HCT116 (cell line): ENCODE measurements around the gene HNRNPK. TPM values are rescaled to one million over a fixed set of nuclear protein-coding genes. Genes with fewer than 3 reads are reported as not detected.
A peak's percentile ranks its signal among the peaks of the same experiment; 100 is the strongest.

Experiments used
- ATAC-seq: fragments of 200-7000 bp; cut with Tn5 transposase; 2 replicates; pipeline ENCODE4 v1.9.1; 2020; ENCODE audit warnings: mild to moderate bottlenecking, moderate library complexity
- BruUV-seq: library from RNA; stranded (reverse); fragments of 400-500 nt; replicated peaks from 2 replicates; lab custom pipeline; 2021; lab: Mats Ljungman, UMichigan
- CTCF ChIA-PET: fragments of 300-600 bp; sonication (Branson Sonifier 250); formaldehyde crosslinking; loops from one replicate; lab custom pipeline; 2021; ENCODE audit warnings: antibody characterized with exemption; lab: Charles Lee
- POLR2A ChIA-PET: fragments of 300-600, 350-600 bp; sonication (Branson Sonifier 250); formaldehyde crosslinking; loops from one replicate; lab custom pipeline; 2021; ENCODE audit warnings: antibody characterized with exemption; lab: Charles Lee
- RAD21 ChIA-PET, 2 experiments: fragments of 300-600 bp; sonication (Branson Sonifier 250); formaldehyde crosslinking; loops; one replicate each; lab custom pipeline; 2023; ENCODE audit warnings: low total read pairs in 2 of 2; ENCODE audit not compliant: uncharacterized antibody in 2 of 2, unreplicated experiment in 2 of 2, low non-redundant PET in 1 of 2; lab: Charles Lee
- DNase-seq: peaks from one replicate; pipeline ENCODE4 v3.0.0-alpha.2; 2010; ENCODE audit warnings: low read depth, low spot score
- H2AFZ ChIP-seq: fragments of 200-600 bp; shearing (Covaris generic), sonication (generic); 2 replicates; pipeline ENCODE4 v1.6.1; 2017; ENCODE audit warnings: low read depth, mixed run types, mixed read lengths, antibody characterized with exemption, low read length; ENCODE audit not compliant: poor library complexity, severe bottlenecking
- H3K27ac ChIP-seq: 2 replicates; pipeline ENCODE4 v1.5.1; 2012; ENCODE audit warnings: low read depth, low read length
- H3K27me3 ChIP-seq: fragments of 200-600 bp; sonication (generic); 2 replicates; pipeline ENCODE4 v1.6.1; 2016; ENCODE audit warnings: mixed run types, low read length, mixed read lengths; ENCODE audit not compliant: insufficient read depth
- H3K36me3 ChIP-seq, 2 experiments: fragments of 200-500 bp in 1 of 2; fragments of 200-600 bp in 1 of 2; sonication (Bioruptor generic) in 1 of 2; sonication (generic) in 1 of 2; 2 replicates each; pipeline versions ENCODE4 v1.5.1 to v1.6.1; 2014 to 2016; ENCODE audit warnings: low read length in 2 of 2, inconsistent platforms in 1 of 2, mixed read lengths in 1 of 2, mixed run types in 1 of 2; ENCODE audit not compliant: insufficient read depth in 2 of 2, control insufficient read depth in 1 of 2
- H3K4me1 ChIP-seq, 2 experiments: fragments of 200-600 bp in 1 of 2; sonication (generic) in 1 of 2; 2 replicates each; pipeline versions ENCODE4 v1.5.1 to v1.6.1; 2012 to 2017; ENCODE audit warnings: low read length in 2 of 2, inconsistent platforms in 1 of 2, mild to moderate bottlenecking in 1 of 2, mixed read lengths in 1 of 2, mixed run types in 1 of 2, moderate library complexity in 1 of 2; ENCODE audit not compliant: insufficient read depth in 2 of 2, control insufficient read depth in 1 of 2
- H3K4me2 ChIP-seq: fragments of 200-600 bp; sonication (generic); 2 replicates; pipeline ENCODE4 v1.6.1; 2017; ENCODE audit warnings: mixed run types, low read length, mixed read lengths
- H3K4me3 ChIP-seq, 2 experiments: fragments of 200-600 bp in 1 of 2; sonication (generic) in 1 of 2; replicated peaks in 1 of 2; 2 replicates each; pipeline ENCODE4 v1.5.1; 2011 to 2016; ENCODE audit warnings: low read length in 2 of 2, control low read depth in 1 of 2, low read depth in 1 of 2, mild to moderate bottlenecking in 1 of 2, mixed read lengths in 1 of 2, mixed run types in 1 of 2
- H3K79me2 ChIP-seq: fragments of 200-600 bp; sonication (generic); 2 replicates; pipeline ENCODE4 v1.6.1; 2017; ENCODE audit warnings: mild to moderate bottlenecking, mixed run types, low read length, moderate library complexity, mixed read lengths; ENCODE audit not compliant: insufficient read depth
- H3K9ac ChIP-seq: fragments of 200-600 bp; sonication (generic); 2 replicates; pipeline ENCODE4 v1.6.1; 2016; ENCODE audit warnings: low read length, mixed read lengths
- H3K9me2 ChIP-seq: fragments of 200-600 bp; sonication (generic), shearing (Covaris generic); 2 replicates; pipeline ENCODE4 v1.6.1; 2017; ENCODE audit warnings: mixed run types, mild to moderate bottlenecking, moderate library complexity; ENCODE audit not compliant: insufficient read depth
- H3K9me3 ChIP-seq, 2 experiments: fragments of 200-500 bp in 1 of 2; fragments of 200-600 bp in 1 of 2; sonication (Bioruptor generic) in 1 of 2; sonication (generic) in 1 of 2; 2 replicates each; pipeline ENCODE4 v1.6.1; 2014 to 2017; ENCODE audit warnings: low read length in 2 of 2, mixed read lengths in 2 of 2, inconsistent platforms in 1 of 2, low read depth in 1 of 2, mild to moderate bottlenecking in 1 of 2, mixed run types in 1 of 2, moderate library complexity in 1 of 2; ENCODE audit not compliant: control insufficient read depth in 1 of 2, insufficient read depth in 1 of 2
- H4K20me1 ChIP-seq: fragments of 200-600 bp; sonication (generic), shearing (Covaris generic); 2 replicates; pipeline ENCODE4 v1.6.1; 2017; ENCODE audit warnings: mixed run types, mild to moderate bottlenecking, moderate library complexity; ENCODE audit not compliant: insufficient read depth
- EGR1 ChIP-seq: IDR thresholded peaks from 2 replicates; pipeline ENCODE4 v1.6.1; 2012; ENCODE audit warnings: low read depth
- POLR2AphosphoS5 ChIP-seq: IDR thresholded peaks from 2 replicates; pipeline ENCODE4 v1.6.1; 2011; ENCODE audit warnings: mild to moderate bottlenecking, low read depth, low read length, moderate library complexity
- SP1 ChIP-seq: IDR thresholded peaks from 2 replicates; pipeline ENCODE4 v1.6.1; 2012; ENCODE audit warnings: low read depth
- YY1 ChIP-seq: IDR thresholded peaks from 2 replicates; pipeline ENCODE4 v1.6.1; 2011; ENCODE audit warnings: low read length, low read depth, moderate library complexity, mild to moderate bottlenecking; ENCODE audit not compliant: insufficient replicate concordance; ENCODE audit errors: extremely low read depth
- ZFX ChIP-seq: fragments of 450-650 bp; IDR thresholded peaks from 2 replicates; pipeline ENCODE4 v1.6.1; 2017
- ZNF274 ChIP-seq: fragments of 200-500 bp; sonication (Bioruptor generic); IDR thresholded peaks from 2 replicates; pipeline ENCODE4 v1.6.1; 2014; ENCODE audit warnings: mild to moderate bottlenecking, low read depth, low read length, inconsistent platforms
- intact Hi-C: fragments of 100-400 bp; cut with micrococcal nuclease; formaldehyde crosslinking; loops from 2 replicates; pipeline ENCODE4 v1.10.0; 2022
- total RNA-seq: library from RNA; stranded (reverse); gene quantifications from one replicate; pipeline ENCODE4 v1.2.1, GENCODE V29; 2021; ENCODE audit not compliant: unreplicated experiment
- TF ChIP-seq, protein P1 (sequence below): IDR thresholded peaks from 2 replicates; pipeline ENCODE4 v1.6.1; 2012

The HNRNPK gene
- total RNA-seq, 1 experiment from 2014 or later, result 624 TPM

DNA sequence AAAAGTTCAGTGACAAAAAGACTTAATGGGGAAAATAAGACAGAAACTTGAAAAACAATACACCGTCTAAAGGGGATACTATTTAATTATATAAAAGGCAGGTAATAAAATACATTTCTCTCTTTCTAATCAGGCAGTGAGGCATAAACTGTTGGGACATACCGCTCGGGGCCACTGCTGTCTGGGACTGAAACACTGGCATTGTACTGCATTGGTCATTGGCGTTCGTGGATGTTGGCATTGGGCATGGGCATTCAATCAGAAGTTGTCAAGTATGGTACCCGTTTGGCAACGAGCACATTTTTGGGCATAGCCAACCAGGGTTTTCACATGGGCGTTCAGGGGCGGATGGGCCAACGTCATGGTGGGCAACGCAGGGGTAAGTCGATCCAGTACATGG is 4.7 kb downstream of the HNRNPK start:
- Histone ChIP-seq H3K9ac (no peak overlapping the region), H3K9me3 (no peaks in the 10 kb centered on the region), H3K36me3 (peaks cover 72 to 88% of the 10 kb centered on the region in 2 experiments), H3K27me3 (no peaks in the 10 kb centered on the region), H3K4me1 (peaks cover 4 to 11% of the 10 kb centered on the region in 2 experiments; a peak in 3 of 4 replicates), H3K4me3 (no peak overlapping the region), H3K27ac (no peak overlapping the region), H2AFZ (no peak overlapping the region), H3K9me2 (no peaks in the 10 kb centered on the region), H3K79me2 (peaks cover 100% of the 10 kb centered on the region), H4K20me1 (peaks cover 85% of the 10 kb centered on the region), H3K4me2 (no peak overlapping the region)
- TF ChIP-seq YY1 (no peak), POLR2AphosphoS5 (0 out of 2 replicates have a peak, but pooled peaks have one; percentile 18)
- intact Hi-C loops, result no loop called here
- no peak for ATAC-seq
- CTCF ChIA-PET, result no interaction called here
- DNase-seq, result no peak
- POLR2A ChIA-PET, result no interaction called here
- RAD21 ChIA-PET, result no interaction called here
- no TSS peak for BruUV-seq

- Histone ChIP-seq H3K4me1 (no peaks in the 10 kb centered on the region), H2AFZ (no peak overlapping the region), H3K4me2 (no peak overlapping the region), H3K79me2 (peaks cover 80% of the 10 kb centered on the region), H3K27me3 (no peaks in the 10 kb centered on the region), H3K9ac (no peak overlapping the region), H4K20me1 (peaks cover 77% of the 10 kb centered on the region), H3K9me3 (no peaks in the 10 kb centered on the region), H3K27ac (no peak overlapping the region), H3K36me3 (peaks cover 82 to 86% of the 10 kb centered on the region in 2 experiments), H3K9me2 (no peaks in the 10 kb centered on the region), H3K4me3 (no peak overlapping the region)
- no TSS peak for BruUV-seq
- DNase-seq (no peak), ATAC-seq (no peak)
- RAD21 ChIA-PET, result no interaction called here
- POLR2A ChIA-PET, result no interaction called here
- CTCF ChIA-PET, result no interaction called here
- TF ChIP-seq POLR2AphosphoS5 (0 out of 2 replicates have a peak, but pooled peaks have one; percentile 8), EGR1 (no peak), SP1 (no peak), ZFX (no peak), ZNF274 (no peak)
- TF ChIP-seq, protein P1, sequence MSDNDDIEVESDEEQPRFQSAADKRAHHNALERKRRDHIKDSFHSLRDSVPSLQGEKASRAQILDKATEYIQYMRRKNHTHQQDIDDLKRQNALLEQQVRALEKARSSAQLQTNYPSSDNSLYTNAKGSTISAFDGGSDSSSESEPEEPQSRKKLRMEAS, result no peak
- intact Hi-C loops, result no loop called here
Measured at GRCh38 chr9:83972286-83972685, 7.7 kb downstream of the HNRNPK start.
